ENCODE measurements around the gene CYP4F3.
"Not testable (repeated sequence)": the region's sequence is repeated elsewhere in the genome, so short reads cannot be mapped to it uniquely, and the experiment has no call there.

Gene CYP4F3

GRCh38 chr19:15631817-15632216 is 8.9 kb upstream of the CYP4F3 start:
- no peak for DNase-seq (ENCODE audit: low read depth)

DNA sequence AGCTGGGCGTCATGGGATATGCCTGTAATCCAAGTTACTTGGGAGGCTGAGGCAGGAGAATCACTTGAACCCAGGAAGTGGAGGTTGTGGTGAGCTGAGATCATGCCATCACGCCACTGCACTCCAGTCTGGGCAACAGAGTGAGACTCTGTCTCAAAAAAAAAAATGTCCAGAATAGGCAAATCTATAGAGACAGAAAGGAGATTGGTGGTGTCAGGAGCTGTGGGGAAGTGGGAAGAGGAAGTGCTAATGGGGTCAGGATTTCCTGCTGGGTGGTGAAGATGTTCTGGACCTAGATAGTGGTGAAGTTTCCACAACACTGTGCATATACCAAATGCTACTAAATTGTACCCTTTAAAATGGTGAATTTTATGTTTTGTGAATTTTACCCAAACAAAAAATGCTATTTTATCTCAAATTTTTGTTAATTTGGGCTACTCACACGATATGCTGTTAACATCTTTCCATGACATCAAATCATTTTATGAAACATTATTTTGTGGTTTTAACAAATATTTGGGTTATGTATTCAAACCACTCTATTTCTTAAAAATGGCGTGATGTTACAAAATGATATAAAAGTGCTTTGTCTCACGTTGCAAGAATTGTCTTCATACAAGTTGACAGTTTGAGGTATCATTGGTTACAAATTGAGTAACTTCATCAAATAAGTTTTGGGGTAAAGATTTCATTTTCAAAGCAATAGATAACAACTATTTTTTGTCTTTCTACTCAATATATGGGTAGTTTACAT is 7.4 kb upstream of the CYP4F3 start:
- DNase-seq (ENCODE audit: low read depth): no peak

GRCh38 chr19:15634105-15634504 is 6.6 kb upstream of the CYP4F3 start:
- no peak for DNase-seq (ENCODE audit: low read depth)

DNA sequence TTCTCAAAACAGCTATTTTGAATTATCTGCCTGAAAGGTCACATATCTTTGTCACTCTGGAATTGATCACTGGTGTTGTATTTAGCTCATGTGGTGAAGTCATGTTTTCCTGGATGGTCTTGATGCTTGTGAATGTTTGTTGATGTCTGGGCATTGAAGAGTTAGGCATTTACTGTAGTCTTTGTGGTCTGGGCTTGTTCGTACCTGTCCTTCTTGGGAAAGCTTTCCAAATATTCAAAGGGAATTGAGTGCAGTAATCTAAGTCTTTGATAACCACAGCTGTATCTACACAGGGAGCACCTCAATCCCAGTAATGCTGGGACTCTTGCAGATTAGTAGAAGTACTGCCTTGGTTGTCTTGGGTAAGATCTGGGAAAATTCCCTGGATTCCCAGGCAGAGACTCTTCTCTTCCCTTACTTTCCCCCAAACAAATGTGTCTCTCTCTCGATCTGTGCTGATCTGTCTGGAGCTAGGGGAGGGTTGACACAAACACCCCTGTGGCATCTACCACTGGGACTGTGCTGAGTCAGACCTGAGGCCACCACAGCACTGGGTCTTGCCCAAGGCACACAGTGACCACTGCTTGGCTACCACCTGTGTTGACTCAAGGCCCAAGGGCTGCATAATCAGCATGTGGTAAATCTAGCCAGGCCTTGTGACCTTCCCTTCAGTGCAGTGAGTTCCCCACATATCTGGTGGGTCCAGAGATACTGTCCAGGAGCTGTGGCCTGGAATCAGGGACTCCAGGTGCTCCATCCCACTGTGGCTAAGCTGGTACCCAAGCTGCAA is 5.5 kb upstream of the CYP4F3 start:
- DNase-seq (ENCODE audit: low read depth): no peak

GRCh38 chr19:15636026-15636425 is 4.7 kb upstream of the CYP4F3 start:
- no peak for DNase-seq (ENCODE audit: low read depth)

- no peak for DNase-seq (ENCODE audit: low read depth)
Observed at GRCh38 chr19:15639596-15639995, 1.1 kb upstream of the CYP4F3 start.

DNA sequence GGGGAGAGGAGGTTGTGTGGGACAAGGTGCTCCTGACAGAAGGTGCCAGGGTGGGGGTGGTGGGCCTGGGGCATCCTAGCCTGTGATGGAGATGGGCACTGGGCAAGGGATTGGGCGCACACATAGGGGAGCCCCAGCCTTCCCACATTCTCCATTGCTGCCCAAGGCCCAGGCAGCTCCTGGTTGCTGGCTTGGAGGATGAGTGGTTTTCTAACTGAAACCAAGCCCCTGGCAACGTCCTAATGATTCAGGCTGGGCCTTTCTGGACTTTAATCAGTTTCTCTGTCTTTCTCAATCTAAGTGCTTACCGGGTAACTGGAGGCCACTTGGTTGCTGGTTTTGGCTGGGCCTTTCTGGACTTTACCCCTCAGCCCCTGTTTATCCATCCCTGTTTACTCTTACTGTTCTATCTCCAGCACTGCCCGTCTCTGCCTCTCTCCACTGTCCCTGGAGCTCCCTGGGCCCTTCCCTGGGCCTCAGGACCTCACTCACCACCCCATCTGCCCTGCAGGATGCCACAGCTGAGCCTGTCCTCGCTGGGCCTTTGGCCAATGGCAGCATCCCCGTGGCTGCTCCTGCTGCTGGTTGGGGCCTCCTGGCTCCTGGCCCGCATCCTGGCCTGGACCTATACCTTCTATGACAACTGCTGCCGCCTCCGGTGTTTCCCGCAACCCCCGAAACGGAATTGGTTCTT is 354 bp downstream of the CYP4F3 start:
- no peak for DNase-seq (ENCODE audit: low read depth)

DNA sequence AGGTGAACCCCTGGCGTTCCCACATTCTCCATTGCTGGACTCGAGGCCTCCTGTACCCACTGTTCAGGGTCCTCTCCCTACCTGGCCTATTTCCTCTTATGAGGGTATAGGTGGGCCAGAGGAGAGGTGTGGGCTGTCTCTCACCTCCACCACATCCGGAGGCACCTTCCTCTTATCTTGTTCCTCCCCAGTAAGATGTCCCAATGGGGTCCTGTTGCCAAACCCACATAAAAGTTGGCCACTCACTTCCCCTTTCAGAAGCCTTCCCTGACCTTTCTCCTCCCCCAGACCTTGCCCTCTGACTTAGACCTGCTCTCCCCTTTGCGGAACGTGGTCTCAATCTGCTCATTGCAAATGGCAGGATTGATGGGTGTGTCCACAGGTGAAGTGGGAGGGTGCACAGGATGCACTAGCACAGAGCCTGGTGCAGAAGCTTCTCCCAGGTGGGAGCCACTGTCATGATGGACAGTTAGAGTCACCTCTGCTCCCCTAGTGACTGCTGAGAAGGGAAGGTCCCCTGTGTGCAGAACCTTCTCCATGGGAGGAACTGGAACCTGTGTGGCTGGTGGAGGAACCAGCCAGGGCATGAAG is 1.3 kb downstream of the CYP4F3 start:
- no peak for DNase-seq (ENCODE audit: low read depth)

- DNase-seq (ENCODE audit: low read depth): no peak
Observed at GRCh38 chr19:15642807-15643206, 2.1 kb downstream of the CYP4F3 start.

GRCh38 chr19:15643387-15643786 is 2.7 kb downstream of the CYP4F3 start:
- no peak for DNase-seq (ENCODE audit: low read depth)

DNA sequence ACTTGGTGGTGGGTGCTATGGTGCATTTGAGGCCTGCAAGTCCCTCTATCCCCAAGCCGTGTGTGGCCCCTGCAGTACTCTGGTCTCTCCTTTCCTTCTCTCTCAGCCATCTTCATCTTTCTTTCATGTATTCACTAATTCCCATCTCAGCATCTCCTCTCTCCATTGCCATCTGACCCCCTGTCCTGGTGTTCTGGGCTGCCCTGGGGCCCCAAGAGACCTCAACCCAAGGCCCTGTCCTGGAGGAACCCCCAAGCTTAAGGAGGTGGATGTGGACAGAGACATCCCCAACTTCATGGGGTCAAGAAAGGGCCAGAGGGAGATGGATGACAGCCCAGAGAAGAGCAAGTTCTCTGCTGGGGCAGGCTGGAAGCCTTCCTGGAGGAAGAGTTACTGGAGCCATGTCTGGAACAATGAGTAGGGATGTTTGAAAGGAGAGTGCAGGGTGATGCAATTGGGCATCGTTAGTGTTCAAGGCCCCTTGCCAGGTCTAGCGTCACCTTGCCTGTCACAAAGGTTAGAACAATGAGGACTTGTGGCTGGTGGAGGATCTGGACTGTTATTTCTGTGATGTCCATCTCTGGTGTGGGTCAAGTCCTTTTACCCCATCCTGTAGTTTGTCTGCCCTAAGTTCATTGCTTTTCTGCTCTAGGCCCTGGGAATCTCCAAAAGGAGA is 3.5 kb downstream of the CYP4F3 start:
- no peak for DNase-seq (ENCODE audit: low read depth)

GRCh38 chr19:15644816-15645215 is 4.1 kb downstream of the CYP4F3 start:
- no peak for DNase-seq (ENCODE audit: low read depth)

DNA sequence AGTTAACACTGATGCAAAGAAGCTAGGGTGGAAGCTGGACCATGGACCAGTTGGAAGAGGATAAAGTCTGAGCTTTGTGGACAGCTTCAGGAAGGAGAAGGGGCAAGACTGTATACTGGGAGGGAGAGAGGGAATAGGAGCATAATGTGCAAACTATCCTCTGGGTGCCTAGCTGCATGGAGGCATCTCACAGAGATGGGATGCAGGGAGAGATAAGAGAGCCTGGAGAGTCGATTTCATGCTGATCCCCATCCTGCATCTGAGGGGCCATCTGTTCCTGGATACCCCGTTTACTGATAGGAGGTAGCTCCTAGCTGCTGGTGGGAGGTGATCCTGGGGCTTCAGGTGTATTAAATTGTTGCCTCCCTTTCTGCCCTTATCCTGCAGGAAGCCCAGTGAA is 8.8 kb downstream of the CYP4F3 start:
- no peak for DNase-seq (ENCODE audit: low read depth)

GRCh38 chr19:15650123-15650522 is 9.4 kb downstream of the CYP4F3 start:
- DNase-seq (ENCODE audit: low read depth): not testable (repeated sequence)

DNA sequence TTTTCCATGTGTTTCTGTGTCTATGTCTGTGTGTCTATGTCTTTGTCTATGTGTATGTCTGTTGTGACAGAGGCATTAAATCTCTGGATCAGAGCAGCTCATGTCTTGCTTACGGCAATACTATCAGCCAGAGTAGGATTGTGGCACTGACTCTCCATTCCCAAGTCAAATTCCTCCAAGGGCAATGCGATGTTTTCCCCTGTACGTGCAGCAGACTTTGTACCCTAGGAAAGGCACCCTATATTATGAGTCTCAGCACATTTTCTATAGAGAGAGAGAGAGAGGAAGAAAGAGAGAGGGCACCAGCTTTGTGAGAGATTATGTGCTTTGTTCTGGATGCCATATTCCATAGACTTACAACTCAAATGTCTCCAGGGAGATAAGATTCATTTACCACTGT is 11.1 kb downstream of the CYP4F3 start:
- no peak for DNase-seq (ENCODE audit: low read depth)

- DNase-seq (ENCODE audit: low read depth): no peak
Observed at GRCh38 chr19:15652559-15653278, 12.0 kb downstream of the CYP4F3 start.

DNA sequence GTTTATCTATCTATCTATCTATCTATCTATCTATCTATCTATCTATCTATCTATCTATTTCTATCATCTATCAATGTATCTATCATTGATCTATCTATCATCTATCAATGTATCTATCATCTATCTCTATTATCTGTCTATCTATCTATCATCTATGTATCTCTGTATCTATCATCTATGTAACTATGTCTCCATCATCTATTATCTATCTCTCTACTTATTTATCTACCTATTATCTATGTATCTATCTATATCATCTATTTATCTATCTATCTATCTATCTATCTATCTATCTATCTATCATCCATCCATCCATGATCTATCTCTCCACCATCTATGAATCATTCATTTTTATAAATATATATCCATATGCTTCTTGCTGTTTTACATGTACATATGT is 15.8 kb downstream of the CYP4F3 start:
- no peak for DNase-seq (ENCODE audit: low read depth)

DNA sequence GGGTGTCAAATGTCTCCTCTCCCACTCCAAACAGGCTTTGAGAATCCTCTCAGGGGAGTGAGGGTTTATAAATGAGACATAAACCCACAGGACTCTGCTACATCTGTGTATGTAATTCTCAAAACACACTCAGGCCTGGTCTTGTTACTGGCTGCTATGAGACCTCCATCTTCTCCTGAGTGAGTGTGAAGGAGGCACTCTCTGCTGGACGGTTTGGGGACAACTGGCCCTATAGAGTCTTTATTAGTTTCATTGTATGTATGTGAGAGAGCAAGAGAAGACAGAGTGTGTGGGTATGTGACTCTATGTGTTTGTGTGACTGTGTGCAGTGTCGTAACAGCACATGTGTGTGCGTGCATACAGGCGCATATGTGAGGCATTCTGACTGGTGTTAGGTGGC is 22.6 kb downstream of the CYP4F3 start:
- DNase-seq (ENCODE audit: low read depth): no peak

DNA sequence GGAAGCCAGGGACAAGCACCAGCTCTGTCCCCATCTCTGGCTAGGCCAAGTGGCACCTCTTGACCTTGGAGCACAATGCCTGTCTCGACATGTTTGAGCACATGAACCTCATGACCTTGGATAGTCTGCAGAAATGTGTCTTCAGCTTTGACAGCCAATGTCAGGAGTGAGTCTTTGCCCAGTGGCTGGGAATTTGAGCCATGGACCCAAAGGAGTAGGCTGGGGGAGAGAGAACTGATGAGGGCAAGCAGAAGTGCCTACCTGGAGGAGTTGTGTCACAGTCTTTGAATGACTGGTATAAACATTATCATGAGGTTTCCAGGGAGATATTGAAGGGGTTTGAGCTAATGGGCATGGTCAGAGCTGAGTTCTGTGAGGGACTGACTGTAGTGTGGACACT is 25.5 kb downstream of the CYP4F3 start:
- DNase-seq (ENCODE audit: low read depth): no peak

DNA sequence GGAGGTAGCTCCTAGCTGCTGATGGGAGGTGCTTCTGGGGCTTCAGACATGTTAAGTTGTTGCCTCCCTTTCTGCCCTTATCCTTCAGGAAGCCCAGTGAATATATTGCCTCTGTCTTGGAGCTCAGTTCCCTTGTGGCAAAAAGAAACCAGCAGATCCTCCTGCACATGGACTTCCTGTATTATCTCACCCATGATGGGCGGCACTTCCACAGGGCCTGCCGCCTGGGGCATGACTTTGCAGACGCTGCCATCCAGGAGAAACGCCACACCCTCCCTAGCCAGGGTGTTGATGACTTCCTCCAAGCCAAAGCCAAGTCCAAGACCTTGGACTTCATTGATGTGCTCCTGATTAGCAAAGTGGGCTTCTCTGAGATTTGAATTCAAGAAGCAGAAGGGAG is 26.2 kb downstream of the CYP4F3 start:
- DNase-seq (ENCODE audit: low read depth): no peak

DNA sequence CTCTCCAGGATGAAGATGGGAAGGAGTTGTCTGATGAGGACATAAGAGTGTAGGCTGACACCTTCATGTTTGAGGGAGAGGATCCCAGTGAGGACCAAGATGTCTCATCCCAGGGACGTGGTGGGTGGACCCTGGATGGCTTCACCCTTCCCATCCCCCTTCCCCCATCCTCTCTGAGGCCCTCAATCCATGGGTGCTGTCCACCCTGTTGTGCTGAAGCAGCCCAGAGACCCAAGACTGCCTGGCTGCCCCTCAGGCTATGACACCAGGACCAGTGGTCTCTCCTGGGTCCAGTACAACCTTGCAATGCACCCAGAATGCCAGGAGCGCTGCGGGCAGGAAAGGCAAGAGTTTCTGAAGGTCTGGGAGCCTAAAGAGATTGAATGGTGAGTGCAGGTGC is 28.7 kb downstream of the CYP4F3 start:
- no peak for DNase-seq (ENCODE audit: low read depth)
